ENCODE measurements around the gene NXF1.

NXF1 gene

GRCh38 chr11:62799486-62799885 lies 5.8 kb downstream of the NXF1 start:
- TF ChIP-seq YY1 (IDR thresholded peaks at IDR 0.05; ENCODE audit: low read depth) = no peak
- TF ChIP-seq ZBTB7A (IDR thresholded peaks at IDR 0.05; ENCODE audit: low read depth) = no peak
- TF ChIP-seq RAD21 (IDR thresholded peaks at IDR 0.05; ENCODE audit: low read depth) = no peak
- no peak for TF ChIP-seq USF1 (IDR thresholded peaks at IDR 0.05)
- no peak for TF ChIP-seq FOXM1 (IDR thresholded peaks at IDR 0.05; ENCODE audit: borderline replicate concordance, low read depth)
- no peak for TF ChIP-seq NFIC (IDR thresholded peaks at IDR 0.05)
- TF ChIP-seq TAF1 (IDR thresholded peaks at IDR 0.05; ENCODE audit: low read depth) = no peak
- no peak for TF ChIP-seq EP300 (IDR thresholded peaks at IDR 0.05; ENCODE audit: borderline replicate concordance)
- TF ChIP-seq TEAD4 (IDR thresholded peaks at IDR 0.05) = no peak
- TF ChIP-seq TCF12 (IDR thresholded peaks at IDR 0.05; ENCODE audit: low read depth) = no peak
- TF ChIP-seq MAX (IDR thresholded peaks at IDR 0.05) = no peak
- TF ChIP-seq CREB1 (IDR thresholded peaks at IDR 0.05; ENCODE audit: low read depth) = no peak
- no peak for TF ChIP-seq REST (IDR thresholded peaks at IDR 0.05; ENCODE audit: low read depth)
- TF ChIP-seq CEBPB (IDR thresholded peaks at IDR 0.05) = no peak
- TF ChIP-seq EGR1 (IDR thresholded peaks at IDR 0.05) = no peak

GRCh38 chr11:62796281-62796680 lies 9.0 kb downstream of the NXF1 start:
- TF ChIP-seq NFIC (IDR thresholded peaks at IDR 0.05) (no peak), ZBTB7A (IDR thresholded peaks at IDR 0.05; ENCODE audit: low read depth) (no peak), RAD21 (IDR thresholded peaks at IDR 0.05; ENCODE audit: low read depth) (no peak), EP300 (IDR thresholded peaks at IDR 0.05; ENCODE audit: borderline replicate concordance) (no peak), CREB1 (IDR thresholded peaks at IDR 0.05; ENCODE audit: low read depth) (no peak), YY1 (IDR thresholded peaks at IDR 0.05; ENCODE audit: low read depth) (no peak), TCF12 (IDR thresholded peaks at IDR 0.05; ENCODE audit: low read depth) (no peak), MAX (IDR thresholded peaks at IDR 0.05) (no peak), CEBPB (IDR thresholded peaks at IDR 0.05) (no peak), EGR1 (IDR thresholded peaks at IDR 0.05) (no peak), FOXM1 (IDR thresholded peaks at IDR 0.05; ENCODE audit: borderline replicate concordance, low read depth) (no peak), USF1 (IDR thresholded peaks at IDR 0.05) (no peak), TEAD4 (IDR thresholded peaks at IDR 0.05) (no peak), REST (IDR thresholded peaks at IDR 0.05; ENCODE audit: low read depth) (no peak), TAF1 (IDR thresholded peaks at IDR 0.05; ENCODE audit: low read depth) (no peak)

- no peak for TF ChIP-seq TEAD4 (IDR thresholded peaks at IDR 0.05)
- TF ChIP-seq USF1 (IDR thresholded peaks at IDR 0.05) = no peak
- no peak for TF ChIP-seq EGR1 (IDR thresholded peaks at IDR 0.05)
- no peak for TF ChIP-seq TCF12 (IDR thresholded peaks at IDR 0.05; ENCODE audit: low read depth)
- TF ChIP-seq RAD21 (IDR thresholded peaks at IDR 0.05; ENCODE audit: low read depth) = no peak
- no peak for TF ChIP-seq YY1 (IDR thresholded peaks at IDR 0.05; ENCODE audit: low read depth)
- no peak for TF ChIP-seq FOXM1 (IDR thresholded peaks at IDR 0.05; ENCODE audit: borderline replicate concordance, low read depth)
- no peak for TF ChIP-seq TAF1 (IDR thresholded peaks at IDR 0.05; ENCODE audit: low read depth)
- TF ChIP-seq MAX (IDR thresholded peaks at IDR 0.05) = no peak
- no peak for TF ChIP-seq REST (IDR thresholded peaks at IDR 0.05; ENCODE audit: low read depth)
- no peak for TF ChIP-seq NFIC (IDR thresholded peaks at IDR 0.05)
- TF ChIP-seq CEBPB (IDR thresholded peaks at IDR 0.05) = no peak
- TF ChIP-seq ZBTB7A (IDR thresholded peaks at IDR 0.05; ENCODE audit: low read depth) = no peak
- no peak for TF ChIP-seq CREB1 (IDR thresholded peaks at IDR 0.05; ENCODE audit: low read depth)
- no peak for TF ChIP-seq EP300 (IDR thresholded peaks at IDR 0.05; ENCODE audit: borderline replicate concordance)
Measured at GRCh38 chr11:62794201-62794775, 11.0 kb downstream of the NXF1 start.
